Placental epithelial cell (primary cell): ENCODE data around the gene KRTAP6-1. TPM values are rescaled to one million over a fixed set of nuclear protein-coding genes. Genes with fewer than 3 reads are reported as not detected.

Source experiments
- small RNA-seq: library from RNA; depleted of rRNA; stranded (forward); fragments of <200 nt; gene quantifications from one replicate; pipeline ENCODE3, GENCODE V24; 2012
- total RNA-seq: library from RNA; depleted of rRNA; stranded (reverse); fragments of >200 nt; gene quantifications from 2 replicates; pipeline ENCODE4 v1.2.3, GENCODE V29; 2012

The KRTAP6-1 gene
- not detected in 2 replicates for total RNA-seq

DNA sequence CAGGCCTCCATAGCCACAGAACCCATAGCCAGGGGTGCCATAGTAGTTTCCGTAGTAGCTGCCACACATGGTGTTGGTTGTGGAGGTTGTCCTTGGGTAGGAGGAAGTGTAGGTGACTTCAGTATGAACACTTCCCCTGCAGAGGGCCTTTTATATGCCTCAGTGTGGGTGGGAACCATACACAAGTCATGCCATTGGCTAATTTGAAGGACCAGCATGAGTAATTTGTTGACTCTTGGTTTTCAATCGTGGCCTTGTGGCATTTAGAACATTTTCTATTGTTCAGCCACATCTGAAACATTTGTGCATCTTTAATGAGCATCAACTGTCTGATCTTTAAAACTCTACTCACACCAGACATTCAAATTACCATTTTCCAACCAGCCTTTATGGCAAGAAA, at the start of gene KRTAP6-1:
KRTAP6-1 (minus strand) TSS at position 95 of the 400 bp plus-strand sequence; CDS start at position 69, 26 bp downstream.

DNA sequence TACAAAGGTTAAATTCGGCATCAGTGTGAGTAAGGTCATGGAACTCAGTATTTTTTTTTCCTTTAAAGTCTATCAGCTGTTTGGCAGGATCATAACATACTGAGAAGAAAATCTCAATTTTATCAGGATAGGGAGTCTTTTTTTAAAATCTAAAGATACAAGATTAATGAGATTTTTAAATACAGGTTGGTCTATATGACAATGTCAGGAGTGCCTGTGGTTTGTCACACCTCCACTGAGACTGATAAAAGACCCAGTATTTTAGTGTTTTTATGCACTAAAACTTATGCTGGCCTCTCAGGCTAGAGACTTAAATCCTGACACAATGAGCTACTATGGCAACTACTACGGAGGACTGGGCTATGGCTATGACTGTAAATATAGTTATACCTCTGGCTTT, 28.8 kb upstream of the KRTAP6-1 start, which contains the start of gene KRTAP20-3:
KRTAP20-3 (plus strand) TSS at position 301 of the 400 bp plus-strand sequence.

GRCh38 chr21:30634906-30635305, 21.2 kb upstream of the KRTAP6-1 start, which contains the start of gene KRTAP20-2:
KRTAP20-2 (plus strand) TSS chr21:30635206; CDS start chr21:30635264, 58 bp downstream.

DNA sequence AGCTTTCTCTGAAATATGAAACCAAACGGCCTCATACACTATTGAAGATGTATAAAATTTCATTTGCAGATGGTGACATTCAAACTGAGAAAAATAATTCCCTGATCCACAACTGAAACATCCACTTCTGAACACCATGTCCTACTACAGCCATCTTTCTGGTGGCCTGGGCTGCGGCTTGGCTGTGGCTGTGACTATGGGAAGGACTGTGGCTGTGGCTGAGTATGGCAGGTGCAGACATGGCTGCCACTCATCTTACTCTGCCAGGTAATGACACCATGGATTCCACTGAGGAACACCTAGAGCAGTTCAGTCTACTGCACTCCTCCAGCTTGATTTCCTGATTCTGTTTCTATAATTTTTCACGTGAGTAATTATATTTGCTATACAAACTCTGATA, 6.8 kb upstream of the KRTAP6-1 start, which contains the start of gene KRTAP20-4:
KRTAP20-4 (plus strand) TSS at position 106 of the 400 bp plus-strand sequence.

DNA sequence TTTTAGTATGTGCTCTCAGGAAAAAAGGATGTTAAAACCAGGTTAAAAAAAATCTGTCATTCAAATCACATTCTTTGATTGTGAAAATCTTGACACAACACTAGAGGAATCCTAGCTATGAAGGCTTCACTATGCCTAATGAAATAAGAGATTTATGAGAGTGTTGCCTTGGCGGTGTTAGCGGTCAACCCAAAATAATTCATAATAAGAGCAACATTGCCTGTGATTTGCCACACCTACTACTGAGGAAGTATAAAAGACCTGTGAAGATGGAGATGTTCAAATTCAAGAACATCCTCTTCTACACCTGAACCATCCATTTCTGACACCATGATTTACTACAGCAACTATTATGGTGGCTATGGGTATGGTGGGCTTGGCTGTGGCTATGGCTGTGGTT, 2.4 kb upstream of the KRTAP6-1 start, which contains the start of gene KRTAP20-1:
KRTAP20-1 (plus strand) TSS at position 301 of the 400 bp plus-strand sequence; CDS start at position 331, 30 bp downstream.

GRCh38 chr21:30600787-30601186, 12.9 kb downstream of the KRTAP6-1 start, which contains the start of gene KRTAP22-1:
KRTAP22-1 (plus strand) TSS chr21:30601087.

DNA sequence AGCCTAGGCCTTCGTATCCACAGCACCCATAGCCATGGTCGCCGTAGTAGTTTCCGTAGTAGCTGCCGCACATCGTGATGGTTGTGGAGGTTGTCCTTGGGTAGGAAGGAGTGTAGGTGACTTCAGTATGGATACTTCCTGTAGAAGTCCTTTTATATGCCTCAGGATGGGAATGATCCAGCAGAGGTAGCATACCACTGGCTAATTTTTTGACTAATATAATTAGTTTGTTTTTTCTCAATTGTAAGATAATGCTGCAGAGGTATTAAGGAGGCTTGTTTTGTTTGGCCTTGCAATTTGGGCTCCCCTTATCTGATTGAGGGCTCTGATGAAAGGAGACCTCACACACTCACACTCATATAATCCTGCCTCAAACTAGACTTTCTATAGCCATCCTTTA, 14.9 kb downstream of the KRTAP6-1 start, which contains the start of gene KRTAP6-2:
KRTAP6-2 (minus strand) TSS at position 101 of the 400 bp plus-strand sequence; CDS start at position 73, 28 bp downstream.

GRCh38 chr21:30592140-30592539, 21.6 kb downstream of the KRTAP6-1 start, which contains the start of gene KRTAP6-3:
KRTAP6-3 (plus strand) TSS chr21:30592440; CDS start chr21:30592446, 6 bp downstream.

GRCh38 chr21:30590297-30590696, 23.4 kb downstream of the KRTAP6-1 start, which contains the start of gene KRTAP22-2:
KRTAP22-2 (minus strand) TSS chr21:30590397.

Small RNA genes lying within 50 kb of the gene (small RNA-seq; reads per million reads assigned to genes)
- gene KRTAP20-1 (not detected), gene KRTAP20-3 (not detected), gene KRTAP20-4 (not detected), gene KRTAP22-1 (not detected), gene KRTAP22-2 (not detected)

Other genes with a start within 250 kb of the KRTAP6-1 start
- not detected in 2 replicates for gene KRTAP13-2, start 241.7 kb downstream of the KRTAP6-1 start, total RNA-seq
- not detected in 2 replicates for gene KRTAP13-1, start 217.9 kb downstream of the KRTAP6-1 start, total RNA-seq
- gene KRTAP13-3, start 188.0 kb downstream of the KRTAP6-1 start, total RNA-seq: not detected in 2 replicates
- gene KRTAP13-4, start 183.7 kb downstream of the KRTAP6-1 start, total RNA-seq: not detected in 2 replicates
- not detected in 2 replicates for gene KRTAP15-1, start 173.7 kb downstream of the KRTAP6-1 start, total RNA-seq
- gene KRTAP19-1, start 133.6 kb downstream of the KRTAP6-1 start, total RNA-seq: not detected in 2 replicates
- gene KRTAP19-2, start 126.5 kb downstream of the KRTAP6-1 start, total RNA-seq: not detected in 2 replicates
- gene KRTAP19-3, start 121.9 kb downstream of the KRTAP6-1 start, total RNA-seq: not detected in 2 replicates
- gene KRTAP19-4, start 116.8 kb downstream of the KRTAP6-1 start, total RNA-seq: not detected in 2 replicates
- not detected in 2 replicates for gene KRTAP19-5, start 111.8 kb downstream of the KRTAP6-1 start, total RNA-seq
- gene KRTAP19-6, start 72.1 kb downstream of the KRTAP6-1 start, total RNA-seq: not detected in 2 replicates
- not detected in 2 replicates for gene KRTAP19-7, start 52.6 kb downstream of the KRTAP6-1 start, total RNA-seq
- gene KRTAP22-2, start 23.5 kb downstream of the KRTAP6-1 start, total RNA-seq: not detected in 2 replicates
- gene KRTAP6-3, start 21.5 kb downstream of the KRTAP6-1 start, total RNA-seq: not detected in 2 replicates
- not detected in 2 replicates for gene KRTAP6-2, start 15.0 kb downstream of the KRTAP6-1 start, total RNA-seq
- gene KRTAP22-1, start 12.8 kb downstream of the KRTAP6-1 start, total RNA-seq: not detected in 2 replicates
- not detected in 2 replicates for gene KRTAP20-1, start 2.5 kb upstream of the KRTAP6-1 start, total RNA-seq
- not detected in 2 replicates for gene KRTAP20-4, start 6.7 kb upstream of the KRTAP6-1 start, total RNA-seq
- not detected in 2 replicates for gene KRTAP20-2, start 21.3 kb upstream of the KRTAP6-1 start, total RNA-seq
- not detected in 2 replicates for gene KRTAP20-3, start 28.9 kb upstream of the KRTAP6-1 start, total RNA-seq
- not detected in 2 replicates for gene KRTAP21-3, start 104.8 kb upstream of the KRTAP6-1 start, total RNA-seq
- gene KRTAP21-2, start 133.3 kb upstream of the KRTAP6-1 start, total RNA-seq: not detected in 2 replicates
- gene KRTAP21-1, start 141.5 kb upstream of the KRTAP6-1 start, total RNA-seq: not detected in 2 replicates
- gene KRTAP8-1, start 199.3 kb upstream of the KRTAP6-1 start, total RNA-seq: not detected in 2 replicates
- gene KRTAP7-1, start 215.8 kb upstream of the KRTAP6-1 start, total RNA-seq: not detected in 2 replicates